GM21515 (cell line): ENCODE results near the gene G6PD.
"Not testable (repeated sequence)": the region's sequence is repeated elsewhere in the genome, so short reads cannot be mapped to it uniquely, and the experiment has no call there.

ENCODE experiments used
- ATAC-seq: cut with Tn5 transposase; IDR thresholded peaks from one replicate; pipeline ENCODE4 v1.9.1; 2021; ENCODE audit not compliant: unreplicated experiment

The G6PD gene

DNA sequence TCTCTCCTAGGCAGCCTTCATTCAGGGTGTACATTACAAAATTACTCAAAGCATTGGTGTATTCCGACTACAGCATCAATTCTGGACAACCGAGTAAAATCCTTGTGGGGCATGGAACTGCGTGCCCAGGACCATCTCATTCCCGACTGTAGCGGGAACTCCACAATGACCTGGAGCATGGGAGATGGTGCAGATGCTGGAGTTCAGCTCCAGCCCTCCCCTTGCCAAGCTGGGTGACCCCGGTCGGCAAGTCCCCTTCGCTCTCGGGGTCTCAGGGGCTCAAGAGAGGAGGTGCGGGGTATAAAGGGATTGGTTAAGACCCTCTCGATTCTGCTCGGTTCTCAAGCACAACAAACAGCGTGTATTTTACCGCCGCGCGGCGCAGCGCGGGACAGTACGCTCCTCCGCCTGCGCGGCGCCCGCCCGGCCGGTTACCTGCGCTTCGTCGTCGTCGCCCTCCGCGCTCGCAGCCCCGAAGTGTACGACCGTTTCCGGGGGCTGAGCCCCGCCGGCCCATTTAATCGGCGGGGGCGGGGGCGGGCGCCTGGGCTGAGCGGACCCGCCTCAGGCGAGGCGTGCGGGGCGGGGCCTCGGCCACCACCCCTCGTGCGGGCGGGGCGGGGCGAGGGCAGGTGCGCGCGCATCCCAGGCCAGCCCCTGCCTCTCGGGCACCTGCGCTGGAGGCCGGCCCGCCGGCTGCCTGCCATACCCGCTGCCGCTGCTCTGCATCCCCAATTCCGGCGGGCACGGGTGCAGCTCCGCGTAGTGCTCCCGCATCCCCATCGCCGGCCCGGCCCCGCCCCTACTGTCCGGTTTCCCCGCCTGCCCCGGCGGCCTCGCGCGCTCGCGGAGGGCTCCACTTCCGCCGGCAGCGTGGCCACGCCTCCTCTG, at the start of gene G6PD:
TSS of gene G6PD (minus strand) at position 493 of the 891 bp plus-strand sequence. CDS start 691 bp downstream, outside the sequence.
- peak; percentile 33 for ATAC-seq

DNA sequence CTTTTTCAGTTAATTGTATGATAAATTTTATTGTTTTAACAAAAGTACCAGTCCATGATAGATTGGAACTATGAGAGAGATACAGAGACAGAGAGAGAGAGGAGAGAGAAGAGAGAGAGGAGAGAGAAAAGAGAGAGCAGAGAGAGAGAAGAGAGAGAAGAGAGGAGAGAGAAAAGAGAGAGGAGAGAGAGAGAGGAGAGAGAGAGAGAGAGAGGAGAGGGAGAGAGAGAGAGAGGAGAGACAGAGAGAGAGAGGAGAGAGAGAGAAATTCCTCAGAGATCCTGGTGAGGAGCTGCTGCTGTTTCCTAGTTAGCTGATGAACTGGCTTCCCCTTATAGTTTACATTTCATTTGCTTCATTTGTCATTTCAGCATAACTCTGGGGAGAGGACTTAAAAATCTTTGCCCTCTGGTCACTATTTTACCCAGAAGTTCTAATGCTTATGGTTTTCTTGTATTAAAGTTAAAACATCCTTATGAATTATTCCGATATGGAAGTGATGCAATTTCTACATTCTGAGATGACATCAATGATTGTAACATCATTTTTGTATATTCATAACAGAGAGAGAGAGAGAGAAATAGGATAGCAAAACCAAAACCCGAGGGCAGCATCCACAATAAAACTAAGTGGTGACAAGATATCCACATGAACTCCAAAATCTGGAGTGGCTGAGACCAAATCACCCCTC, 49.1 kb upstream of the G6PD start:
- ATAC-seq, result no peak

DNA sequence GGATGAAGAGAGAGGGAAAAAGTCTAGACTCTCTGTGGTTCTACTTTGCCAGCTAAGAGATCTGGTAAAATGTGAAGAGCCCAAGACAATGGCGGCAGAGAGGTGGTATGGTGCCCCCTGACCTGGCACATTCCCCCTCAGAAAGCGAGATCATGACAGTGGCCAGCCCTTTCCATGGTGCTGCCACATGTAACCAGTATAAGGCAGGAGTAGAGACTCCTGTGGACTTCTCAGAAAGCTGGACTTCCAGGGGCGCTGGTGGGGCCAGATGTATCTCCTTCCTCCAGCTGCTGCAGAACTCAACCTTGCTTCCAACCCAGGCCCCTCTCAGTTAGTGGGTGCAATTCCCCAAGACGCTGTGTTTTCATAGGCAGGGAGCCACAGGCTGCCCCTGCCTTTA, 47.8 kb upstream of the G6PD start:
- ATAC-seq, result no peak

DNA sequence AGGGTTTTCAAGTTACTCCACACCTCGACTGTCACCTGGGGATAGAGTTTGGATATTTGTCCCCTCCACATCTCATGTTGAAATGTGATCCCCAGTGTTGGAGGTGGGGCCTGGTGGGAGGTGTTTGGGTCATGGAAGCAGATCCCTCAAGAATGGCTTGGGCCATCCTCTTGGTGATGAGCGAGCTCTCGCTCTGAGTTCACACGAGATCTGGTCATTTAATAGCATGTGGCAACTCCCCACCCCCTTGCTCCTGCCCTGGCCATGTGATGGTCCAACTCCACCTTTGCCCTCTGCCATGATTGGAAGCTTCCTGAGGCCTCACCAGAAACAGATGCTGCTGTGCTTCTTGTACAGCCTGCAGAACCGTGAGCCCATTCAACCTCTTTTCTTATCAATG, 46.6 kb upstream of the G6PD start:
- ATAC-seq, result no peak

DNA sequence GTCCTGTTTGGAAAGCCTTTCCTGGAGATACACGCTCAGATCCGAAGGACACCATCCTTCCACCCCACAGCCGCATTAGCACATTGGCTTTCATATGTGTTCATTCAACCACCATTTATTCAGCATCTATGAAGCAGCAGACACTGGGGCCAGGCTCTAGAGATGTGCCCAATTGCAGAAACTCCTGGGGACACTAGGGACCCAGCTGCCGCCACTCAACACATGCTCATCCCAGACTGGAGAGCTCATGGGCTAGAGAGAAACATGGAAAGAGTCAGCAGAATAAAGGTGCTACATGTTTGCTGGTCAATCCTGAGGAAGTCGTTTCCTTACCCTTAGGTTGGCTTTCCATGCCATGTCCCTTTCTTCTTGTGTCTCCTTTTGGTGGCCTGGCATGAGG, 45.9 kb upstream of the G6PD start:
- no peak for ATAC-seq

DNA sequence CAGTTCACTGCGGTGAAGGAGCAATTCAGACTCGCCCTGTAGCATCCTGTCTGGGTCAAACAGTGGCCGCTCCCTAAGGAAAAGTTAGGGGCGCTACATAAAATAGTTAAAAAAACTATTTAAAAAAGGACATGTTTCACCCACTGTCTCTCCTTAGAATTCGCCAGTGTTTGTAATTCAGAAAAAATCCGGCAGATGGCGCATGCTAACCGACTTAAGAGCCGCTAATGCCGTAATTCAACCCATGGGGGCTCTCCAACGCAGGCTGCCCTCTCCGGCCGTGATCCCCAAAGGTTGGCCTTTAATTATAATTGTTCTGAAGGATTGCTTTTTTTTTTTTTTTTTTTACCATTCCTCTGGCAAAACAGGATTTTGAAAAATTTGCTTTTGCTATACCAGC, 43.8 kb upstream of the G6PD start:
- not testable (repeated sequence) for ATAC-seq

DNA sequence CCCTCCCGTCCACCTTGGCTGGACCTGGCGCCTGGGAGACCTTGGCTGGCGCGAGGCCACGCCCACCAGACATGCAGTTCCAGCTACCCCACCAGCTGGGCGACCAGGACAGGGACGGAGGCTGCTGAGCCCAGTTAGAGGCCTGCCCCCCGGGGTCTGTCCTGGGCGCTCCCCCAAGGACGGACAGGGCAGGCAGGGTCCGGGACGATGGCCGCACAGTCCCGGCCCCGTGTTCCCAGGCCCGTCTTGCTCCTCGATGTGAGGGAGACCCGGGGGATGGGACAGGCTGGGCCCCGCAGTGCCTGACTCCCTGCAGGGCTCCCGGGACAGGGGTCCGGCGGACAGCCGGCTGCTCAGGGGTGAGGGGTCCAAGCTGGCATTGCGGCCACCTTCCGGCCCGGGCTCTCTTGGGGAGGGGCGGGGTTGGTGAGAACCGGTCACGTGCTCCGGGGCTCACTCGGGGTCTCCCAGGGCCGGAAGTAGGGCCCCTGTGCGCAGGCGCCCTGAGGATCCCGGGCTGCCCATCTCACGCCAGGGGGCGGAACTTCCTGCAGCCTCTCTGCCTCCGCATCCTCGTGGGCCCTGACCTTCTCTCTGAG, 38.0 kb upstream of the G6PD start, which contains the start of gene CTAG1A:
TSS of gene CTAG1A (plus strand) at position 549 of the 599 bp plus-strand sequence. CDS start 74 bp downstream, outside the sequence.
- ATAC-seq, result not testable (repeated sequence)

DNA sequence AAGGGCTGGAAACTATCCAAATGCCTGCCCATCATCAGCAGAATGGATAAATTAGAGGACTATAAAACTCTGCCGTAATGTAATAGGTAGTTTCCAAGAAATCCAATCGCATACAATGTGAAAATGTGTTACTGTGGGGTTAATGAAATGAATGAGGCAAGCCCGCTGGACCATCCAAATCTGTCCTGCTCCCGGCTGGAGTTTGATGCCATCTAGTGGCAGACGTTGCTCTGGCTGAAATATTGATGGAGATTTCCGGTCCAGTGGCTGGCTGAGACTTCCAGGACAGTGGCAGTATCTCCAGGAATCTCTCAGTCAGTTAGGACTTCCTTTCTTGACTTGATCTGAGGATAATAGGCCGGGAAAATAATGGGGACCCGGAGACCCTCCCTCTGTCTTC, 36.3 kb upstream of the G6PD start:
- not testable (repeated sequence) for ATAC-seq

DNA sequence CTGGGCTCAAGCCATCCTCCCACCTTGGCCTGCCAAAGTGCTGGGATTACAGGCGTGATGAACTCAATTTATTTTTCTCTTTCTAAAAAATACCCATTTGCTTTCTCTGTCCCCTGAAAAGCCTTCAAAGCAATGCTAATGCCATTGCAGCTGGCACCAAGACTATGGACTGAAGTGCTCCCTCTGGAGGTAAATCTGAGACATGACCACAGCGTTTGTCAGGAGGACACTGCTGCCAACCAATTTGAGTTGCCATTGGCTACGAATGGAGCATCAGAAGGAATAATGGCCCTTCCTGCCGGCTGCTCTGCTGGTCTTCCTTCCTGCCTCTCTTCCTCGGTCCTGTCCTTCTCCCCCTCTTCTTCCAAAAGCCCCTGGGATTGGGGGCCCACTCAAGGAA, 28.4 kb upstream of the G6PD start:
- not testable (repeated sequence) for ATAC-seq

DNA sequence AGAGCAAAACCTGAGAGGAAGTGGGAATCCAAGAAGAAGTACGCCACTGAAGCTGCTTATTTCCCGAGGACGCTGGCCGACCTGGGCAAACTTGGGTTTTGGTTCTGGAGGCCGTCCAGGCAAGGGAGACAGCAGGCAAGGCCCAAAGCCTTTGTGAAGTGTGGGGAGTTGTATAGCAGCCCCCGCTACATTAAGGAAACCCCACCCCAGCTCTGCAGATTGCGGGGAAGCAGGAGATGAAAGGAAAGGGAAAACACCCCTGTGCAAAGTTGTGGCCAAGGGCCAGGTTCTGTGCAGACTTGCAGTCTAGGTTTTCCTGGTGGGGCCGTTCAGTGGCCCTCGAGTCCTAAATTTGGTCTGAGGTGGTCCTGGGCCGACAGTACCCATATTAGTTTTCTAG, 26.4 kb upstream of the G6PD start:
- not testable (repeated sequence) for ATAC-seq

DNA sequence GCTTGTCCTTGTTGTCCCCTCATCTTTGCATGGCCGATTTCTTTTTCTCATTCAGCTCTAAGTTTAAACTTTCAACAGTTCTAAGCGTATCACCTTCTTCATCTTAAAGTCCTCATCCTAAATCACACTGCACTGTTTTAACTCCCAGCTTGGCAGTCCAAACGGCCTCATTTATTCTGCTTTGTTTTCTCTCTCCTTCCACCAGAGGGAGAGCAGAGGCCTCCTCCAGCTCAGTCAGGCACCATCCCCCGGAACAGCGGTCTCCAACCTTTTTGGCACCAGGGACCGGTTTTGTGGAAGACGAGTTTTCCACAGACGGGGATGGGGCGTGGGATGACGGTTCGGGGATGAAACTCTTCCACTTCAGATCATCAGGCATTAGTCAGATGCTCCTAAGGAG, 23.7 kb upstream of the G6PD start:
- not testable (repeated sequence) for ATAC-seq

DNA sequence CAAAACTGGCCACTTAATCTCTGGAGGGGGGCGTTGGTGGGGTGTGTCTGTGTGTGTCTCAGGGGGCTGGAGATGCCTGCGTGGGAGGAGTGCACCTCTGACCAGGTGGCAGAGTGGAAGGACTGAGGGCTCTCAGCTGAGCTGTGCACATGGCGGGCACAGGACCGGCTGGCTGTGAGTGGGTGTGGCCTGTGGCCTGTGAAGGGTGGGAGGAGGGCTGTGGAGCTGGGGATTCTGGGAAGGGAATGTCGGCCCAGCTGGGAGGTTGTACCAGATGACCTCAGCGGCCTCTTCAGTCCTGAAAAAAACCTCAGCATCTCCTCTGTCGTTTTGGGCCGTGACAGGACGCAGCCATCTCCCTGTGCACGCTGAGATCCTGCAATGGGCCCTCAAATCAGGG, 15.6 kb upstream of the G6PD start:
- not testable (repeated sequence) for ATAC-seq

DNA sequence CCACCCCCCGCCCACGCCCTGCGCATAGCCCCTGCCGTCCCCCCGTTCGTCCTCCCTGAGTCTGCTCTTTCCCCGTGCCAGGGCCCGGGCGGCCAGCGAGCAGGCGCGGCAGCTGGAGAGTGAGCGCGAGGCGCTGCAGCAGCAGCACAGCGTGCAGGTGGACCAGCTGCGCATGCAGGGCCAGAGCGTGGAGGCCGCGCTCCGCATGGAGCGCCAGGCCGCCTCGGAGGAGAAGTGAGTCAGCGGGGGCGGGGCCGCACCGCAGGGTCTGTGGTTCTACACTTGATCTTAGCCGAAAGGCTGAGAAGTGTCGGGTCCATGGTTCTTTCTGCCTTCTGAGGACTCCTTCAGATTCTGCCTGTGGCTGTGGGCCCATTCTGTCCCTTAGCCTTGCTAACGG, 13.7 kb upstream of the G6PD start:
- not testable (repeated sequence) for ATAC-seq

DNA sequence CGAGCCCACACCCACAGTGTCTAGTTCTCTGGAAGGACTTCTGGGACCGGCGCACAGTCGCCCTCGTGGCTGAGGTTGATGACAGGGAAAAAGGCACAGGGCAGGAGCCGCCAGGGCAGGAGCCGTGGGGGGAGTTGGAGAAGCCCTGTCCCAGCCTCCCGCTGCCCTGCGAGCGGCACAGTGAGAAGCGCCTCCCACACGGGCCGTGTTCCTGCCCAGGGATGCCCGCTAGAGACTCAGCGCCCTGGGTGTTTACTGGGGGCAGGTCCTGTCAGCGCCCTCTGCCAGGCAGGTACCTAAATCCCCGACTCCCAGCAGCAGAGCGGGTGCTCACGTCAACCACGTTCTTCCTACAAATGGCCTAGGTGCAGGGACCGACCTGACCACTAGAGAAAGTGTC, 12.2 kb upstream of the G6PD start:
- ATAC-seq, result not testable (repeated sequence)

DNA sequence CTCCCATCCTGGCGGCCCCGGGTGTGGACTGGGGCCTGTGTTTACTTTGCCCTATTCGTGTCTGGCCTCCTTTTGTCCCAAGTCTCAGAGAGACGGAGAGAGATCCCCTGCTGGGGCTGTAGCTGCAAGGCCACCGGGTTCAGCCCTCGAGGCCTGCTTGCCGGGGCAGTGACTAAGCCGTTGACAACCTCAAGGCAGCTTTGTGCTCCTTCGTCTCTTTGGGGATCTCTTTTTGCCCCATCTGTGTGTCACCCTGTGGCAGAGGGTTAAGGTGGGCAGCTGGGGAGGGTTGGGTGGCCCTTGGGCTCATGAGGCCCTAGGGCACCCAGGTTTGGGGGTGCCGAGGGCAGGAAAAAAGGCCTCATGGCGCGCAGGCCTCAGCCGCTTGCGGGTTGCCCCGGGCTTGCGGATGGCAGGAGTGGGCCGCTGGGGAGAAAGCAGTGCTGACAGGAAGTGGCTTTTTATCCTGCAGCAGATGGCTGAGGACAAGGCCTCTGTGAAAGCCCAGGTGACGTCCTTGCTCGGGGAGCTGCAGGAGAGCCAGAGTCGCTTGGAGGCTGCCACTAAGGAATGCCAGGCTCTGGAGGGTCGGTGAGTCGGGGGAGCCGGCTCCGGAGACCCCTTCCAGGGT, 11.5 kb upstream of the G6PD start:
- not testable (repeated sequence) for ATAC-seq

DNA sequence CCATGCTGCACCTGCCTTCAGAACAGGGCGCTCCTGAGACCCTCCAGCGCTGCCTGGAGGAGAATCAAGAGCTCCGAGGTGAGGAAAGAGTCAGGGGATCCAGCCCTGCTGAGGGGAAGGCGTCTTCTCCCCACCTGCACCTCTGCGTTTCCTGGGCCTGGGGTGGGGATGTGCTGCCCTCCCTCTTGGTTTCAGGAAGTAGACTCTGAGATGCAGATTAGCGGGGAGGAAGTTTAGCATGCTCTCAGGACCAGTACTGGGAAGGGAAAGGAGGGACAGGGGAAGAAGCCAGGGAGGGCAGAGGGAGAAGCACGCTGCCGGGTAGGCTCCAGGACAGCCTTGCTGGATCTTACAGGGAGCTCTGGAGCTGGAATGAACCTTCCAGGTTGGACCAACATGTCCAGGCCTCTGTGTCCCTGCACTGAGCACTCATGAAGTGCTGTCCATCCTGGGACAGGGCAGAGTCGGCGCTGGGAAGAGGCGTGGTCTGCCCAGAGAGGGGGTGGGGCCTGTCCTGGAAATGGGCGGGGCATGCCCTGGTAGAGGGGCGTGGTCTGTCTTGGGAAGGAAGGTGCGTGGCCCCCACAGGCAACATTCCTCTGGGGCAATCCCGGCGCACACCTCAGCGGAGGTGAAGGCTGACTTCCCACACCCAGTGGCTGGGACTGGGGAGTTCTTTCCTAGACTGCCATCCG, 5.6 kb upstream of the G6PD start:
- not testable (repeated sequence) for ATAC-seq

DNA sequence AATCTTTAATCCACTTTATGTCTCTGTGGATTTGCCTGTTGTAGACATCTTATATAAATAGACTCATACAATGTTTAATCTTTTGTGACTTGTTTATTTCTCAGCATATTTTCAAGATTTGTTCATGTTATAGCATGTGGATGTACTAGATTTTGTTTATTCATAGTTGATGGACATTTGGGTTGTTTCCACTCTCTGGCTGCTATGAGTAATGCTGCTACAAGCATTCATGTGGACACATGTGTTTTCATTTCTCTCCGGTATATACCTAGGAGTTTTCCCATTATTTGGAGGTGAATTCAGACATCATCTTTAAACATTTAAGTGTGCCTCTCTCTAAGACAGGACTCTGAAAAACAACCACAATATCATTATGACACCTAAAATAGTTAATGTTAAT, 3.1 kb upstream of the G6PD start:
- ATAC-seq, result no peak

DNA sequence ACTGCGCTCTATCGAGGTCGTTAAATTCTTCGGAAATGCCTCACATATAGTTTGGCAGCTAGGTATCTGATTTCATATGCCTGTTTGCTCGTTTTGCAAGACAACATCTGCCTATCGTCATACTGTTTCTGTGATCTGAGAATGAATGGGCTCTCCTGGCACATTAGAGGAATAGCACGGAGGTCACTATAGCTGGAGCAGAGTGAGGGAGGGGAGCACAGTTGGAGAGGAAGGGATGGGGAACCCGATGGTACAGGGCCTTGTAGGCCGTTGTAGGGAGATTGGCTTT, 1.3 kb upstream of the G6PD start:
- no peak for ATAC-seq

DNA sequence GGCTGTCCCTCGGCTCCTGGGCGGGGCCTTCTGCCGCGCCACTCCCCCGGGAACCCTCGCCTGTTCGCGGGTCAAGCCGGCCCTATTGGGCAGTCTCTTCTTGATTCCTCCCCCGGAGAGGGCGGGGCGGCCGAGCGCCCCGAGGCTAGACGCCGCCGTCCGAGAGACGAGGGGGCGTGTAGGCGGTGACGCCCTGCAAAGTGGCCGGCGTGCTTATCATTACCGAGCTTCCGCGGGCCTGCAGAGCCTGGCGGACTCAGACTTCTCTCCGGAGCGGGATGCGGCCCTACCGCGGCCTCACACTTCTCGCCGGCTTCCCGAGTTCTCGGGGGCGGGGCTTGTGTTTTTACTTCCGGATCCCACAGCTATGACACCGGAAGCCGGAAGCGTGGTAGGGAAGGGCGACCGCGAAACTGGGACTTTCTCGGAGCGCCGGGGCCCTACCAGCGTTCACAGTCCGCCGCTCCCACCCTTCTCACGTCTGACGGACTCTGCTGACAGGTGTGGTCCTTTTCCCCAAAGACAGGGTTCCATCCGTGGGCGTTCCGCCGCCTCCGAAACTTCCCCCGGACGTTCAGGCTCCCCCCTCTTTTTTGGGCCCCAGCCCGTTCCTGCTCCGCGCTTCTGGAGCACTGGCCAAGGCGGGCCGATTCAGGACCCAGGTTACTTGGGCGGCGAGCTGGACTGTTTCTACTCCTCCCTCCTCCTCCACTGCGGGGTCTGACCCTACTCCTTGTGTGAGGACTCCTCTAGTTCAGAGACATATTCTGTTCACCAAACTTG, 790 bp upstream of the G6PD start, which contains the start of gene IKBKG:
TSS of gene IKBKG (plus strand) at position 376 of the 783 bp plus-strand sequence. CDS start 4,383 bp downstream, outside the sequence.
- peak; percentile 80 for ATAC-seq
